ENCODE measurements around the gene LEF1.

DNA sequence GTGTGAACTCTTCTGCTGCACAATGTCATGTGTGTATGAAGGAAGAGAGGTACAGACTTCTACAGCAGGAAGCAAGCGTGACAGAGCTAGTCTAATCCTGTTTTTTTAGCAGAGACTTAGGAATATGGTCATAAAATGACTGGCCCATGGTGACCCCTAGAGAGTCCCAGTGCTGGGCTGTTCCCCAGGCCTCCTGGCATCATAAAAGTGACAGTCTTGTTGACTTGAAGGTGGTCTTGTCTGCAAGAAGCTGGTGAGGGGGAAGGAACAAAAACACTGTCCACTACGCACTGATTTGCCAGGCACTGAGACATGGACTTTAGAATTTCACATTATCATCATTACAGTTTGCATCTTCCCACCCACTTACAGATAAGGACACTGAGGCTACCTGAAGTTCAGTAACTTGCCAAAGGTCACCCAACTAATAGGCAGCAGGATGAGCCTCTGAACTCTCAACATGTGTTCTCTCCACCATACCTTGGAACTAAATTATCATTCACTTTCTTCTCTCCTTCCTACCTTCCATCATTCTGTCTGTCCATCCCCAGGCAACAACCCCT lies 116.1 kb downstream of the LEF1 start:
- TF ChIP-seq HDAC2 (IDR thresholded peaks at IDR 0.05) (no peak), NCOA2 (IDR thresholded peaks at IDR 0.05; ENCODE audit: partially characterized antibody in 2 of 2) (no peak), U2AF1 (optimal IDR thresholded peaks at IDR 0.05; ENCODE audit: low read depth, low read length) (no peak), CBX5 (IDR thresholded peaks at IDR 0.05; ENCODE audit: borderline replicate concordance, low read depth) (no peak), POLR2AphosphoS5 (IDR thresholded peaks at IDR 0.05; ENCODE audit: control insufficient read depth, insufficient read depth, low read depth, low read length) (no peak), POLR2A (conservative IDR thresholded peaks at IDR 0.05) (no peak), MTA2 (IDR thresholded peaks at IDR 0.05; ENCODE audit: low read depth) (no peak), MTA1 (IDR thresholded peaks at IDR 0.05; ENCODE audit: borderline replicate concordance) (no peak)
- TF ChIP-seq, protein P1, sequence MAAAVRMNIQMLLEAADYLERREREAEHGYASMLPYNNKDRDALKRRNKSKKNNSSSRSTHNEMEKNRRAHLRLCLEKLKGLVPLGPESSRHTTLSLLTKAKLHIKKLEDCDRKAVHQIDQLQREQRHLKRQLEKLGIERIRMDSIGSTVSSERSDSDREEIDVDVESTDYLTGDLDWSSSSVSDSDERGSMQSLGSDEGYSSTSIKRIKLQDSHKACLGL (CRISPR knock-in tag; IDR thresholded peaks at IDR 0.05; ENCODE audit: borderline replicate concordance, poor library complexity, severe bottlenecking) = no peak
- TF ChIP-seq, protein P2, sequence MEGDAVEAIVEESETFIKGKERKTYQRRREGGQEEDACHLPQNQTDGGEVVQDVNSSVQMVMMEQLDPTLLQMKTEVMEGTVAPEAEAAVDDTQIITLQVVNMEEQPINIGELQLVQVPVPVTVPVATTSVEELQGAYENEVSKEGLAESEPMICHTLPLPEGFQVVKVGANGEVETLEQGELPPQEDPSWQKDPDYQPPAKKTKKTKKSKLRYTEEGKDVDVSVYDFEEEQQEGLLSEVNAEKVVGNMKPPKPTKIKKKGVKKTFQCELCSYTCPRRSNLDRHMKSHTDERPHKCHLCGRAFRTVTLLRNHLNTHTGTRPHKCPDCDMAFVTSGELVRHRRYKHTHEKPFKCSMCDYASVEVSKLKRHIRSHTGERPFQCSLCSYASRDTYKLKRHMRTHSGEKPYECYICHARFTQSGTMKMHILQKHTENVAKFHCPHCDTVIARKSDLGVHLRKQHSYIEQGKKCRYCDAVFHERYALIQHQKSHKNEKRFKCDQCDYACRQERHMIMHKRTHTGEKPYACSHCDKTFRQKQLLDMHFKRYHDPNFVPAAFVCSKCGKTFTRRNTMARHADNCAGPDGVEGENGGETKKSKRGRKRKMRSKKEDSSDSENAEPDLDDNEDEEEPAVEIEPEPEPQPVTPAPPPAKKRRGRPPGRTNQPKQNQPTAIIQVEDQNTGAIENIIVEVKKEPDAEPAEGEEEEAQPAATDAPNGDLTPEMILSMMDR (IDR thresholded peaks at IDR 0.05 in 2 of 3, conservative IDR thresholded peaks at IDR 0.05 in 1 of 3; ENCODE audit: insufficient read depth in 2 of 3, low read depth in 1 of 3, low read length in 3 of 3) = no peak

Data from K562 (cell line).